ENCODE measurements around the gene PARG.
"Not testable (repeated sequence)": the region's sequence is repeated elsewhere in the genome, so short reads cannot be mapped to it uniquely, and the experiment has no call there.

Gene PARG

GRCh38 chr10:49772944-49773343 lies 168.9 kb downstream of the PARG start:
- DNase-seq (ENCODE audit: low spot score in 2 of 2); H3K4me1 ChIP-seq; H3K9me3 ChIP-seq; H3K4me3 ChIP-seq; in situ Hi-C loops (cut with MboI; ENCODE audit: low sequenced_read_pairs); H3K36me3 ChIP-seq (replicated peaks); H3K27me3 ChIP-seq (ENCODE audit: low read depth): not testable (repeated sequence)

- DNase-seq (ENCODE audit: low spot score in 2 of 2); in situ Hi-C loops (cut with MboI; ENCODE audit: low sequenced_read_pairs): not testable (repeated sequence)
These were observed 170.8 kb downstream of the PARG start for GRCh38 chr10:49771046-49771445.

DNA sequence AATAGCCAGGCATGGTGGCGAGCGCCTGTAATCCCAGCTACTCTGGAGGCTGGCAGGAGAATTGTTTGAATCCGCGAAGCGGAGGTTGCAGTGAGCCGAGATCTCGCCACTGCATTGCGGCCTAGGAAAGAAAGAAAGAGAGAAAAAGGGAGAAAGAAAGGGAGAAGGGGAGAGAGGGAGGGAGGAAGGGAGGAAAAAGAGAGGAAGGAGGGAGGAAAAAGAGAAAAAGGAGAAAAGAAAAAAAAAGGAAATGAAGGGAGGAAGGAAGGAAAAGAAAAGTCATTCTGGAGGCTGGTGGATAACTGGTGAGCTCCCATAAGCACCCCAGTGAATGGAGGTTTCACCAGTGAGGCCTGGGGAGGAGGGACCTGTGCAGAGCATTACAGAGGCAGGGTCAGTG lies 172.1 kb downstream of the PARG start:
- H3K9me3 ChIP-seq = no peaks in the 10 kb centered on the region
- no peak overlapping the region for H3K4me3 ChIP-seq
- no peaks in the 10 kb centered on the region for H3K36me3 ChIP-seq (replicated peaks)
- in situ Hi-C loops (cut with MboI; ENCODE audit: low sequenced_read_pairs) = no loop called here
- DNase-seq (ENCODE audit: low spot score in 2 of 2) = no peak
- no peaks in the 10 kb centered on the region for H3K4me1 ChIP-seq
- H3K27me3 ChIP-seq (ENCODE audit: low read depth) = no peaks in the 10 kb centered on the region; the same call in none of the 2 replicates

More at GRCh38 chr10:49771046-49771445, 170.8 kb downstream of the PARG start:
- H3K27me3 ChIP-seq (ENCODE audit: low read depth); H3K4me3 ChIP-seq; H3K4me1 ChIP-seq; H3K36me3 ChIP-seq (replicated peaks); H3K9me3 ChIP-seq: not testable (repeated sequence)

DNA sequence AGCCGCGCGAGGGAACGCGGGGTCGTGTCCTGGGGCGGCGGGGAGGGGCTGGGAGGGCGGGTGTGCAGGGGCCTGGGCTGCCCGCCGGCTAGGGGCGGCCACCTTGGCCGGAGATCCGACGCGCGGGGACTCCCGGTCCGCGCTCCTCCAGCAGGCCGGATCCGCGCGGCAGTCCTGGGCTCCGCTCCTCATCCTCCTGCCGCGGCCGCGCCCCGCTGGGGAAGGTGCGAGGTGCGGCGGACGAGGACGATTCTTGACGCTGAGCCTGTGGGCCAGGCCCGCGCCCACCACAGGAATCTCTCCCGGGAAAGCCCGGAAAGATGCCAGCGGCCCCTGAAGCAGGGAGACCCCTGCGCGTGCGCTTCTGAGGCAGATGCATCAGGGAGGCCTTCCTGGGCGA lies 173.1 kb downstream of the PARG start:
- no peaks in the 10 kb centered on the region; the same call in 1 of the 2 replicates for H3K27me3 ChIP-seq (ENCODE audit: low read depth)
- H3K9me3 ChIP-seq = no peaks in the 10 kb centered on the region
- in situ Hi-C loops (cut with MboI; ENCODE audit: low sequenced_read_pairs) = no loop called here
- no peaks in the 10 kb centered on the region for H3K36me3 ChIP-seq (replicated peaks)
- H3K4me3 ChIP-seq = no peak overlapping the region
- no peaks in the 10 kb centered on the region for H3K4me1 ChIP-seq
- no peak for DNase-seq (ENCODE audit: low spot score in 2 of 2)

DNA sequence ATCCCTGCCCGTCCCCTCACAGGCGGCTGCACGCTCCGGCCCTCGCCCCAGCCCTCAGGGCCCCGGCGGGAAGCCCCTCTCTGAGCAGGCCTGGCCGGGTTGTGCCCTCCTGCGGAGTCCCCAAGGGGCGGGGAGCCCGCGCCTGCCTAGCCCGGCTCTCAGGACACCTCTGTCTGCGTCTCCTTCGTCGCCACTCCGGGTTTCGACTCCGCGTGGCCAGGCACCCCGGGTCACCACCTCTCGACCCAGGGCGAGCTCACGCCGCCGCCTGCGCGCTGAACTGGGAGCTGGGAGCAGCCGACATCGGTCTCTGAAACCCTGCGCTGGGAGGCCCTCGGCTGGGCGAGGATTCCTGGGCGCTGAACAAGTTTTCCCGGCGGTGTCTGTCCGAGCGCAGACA lies 173.5 kb downstream of the PARG start:
- DNase-seq (ENCODE audit: low spot score in 2 of 2) = no peak
- Histone ChIP-seq H3K4me1 (no peaks in the 10 kb centered on the region), H3K9me3 (no peaks in the 10 kb centered on the region), H3K4me3 (no peak overlapping the region), H3K27me3 (ENCODE audit: low read depth) (no peaks in the 10 kb centered on the region; the same call in 1 of the 2 replicates), H3K36me3 (replicated peaks) (no peaks in the 10 kb centered on the region)
- in situ Hi-C loops (cut with MboI; ENCODE audit: low sequenced_read_pairs) = no loop called here

All from HAP-1 (cell line).